ENCODE measurements around the gene PI4K2A. TPM values are rescaled to one million over a fixed set of nuclear protein-coding genes. Genes with fewer than 3 reads are reported as not detected.
A peak's percentile ranks its signal among the peaks of the same experiment; 100 is the strongest.

PI4K2A gene
- total and polyA plus RNA-seq, 2 of the 13 experiments (the other 11 are each of a cell fraction or from before 2014, with no cell fraction given), result 10.9 to 14.3 TPM

- TF ChIP-seq, protein P1, sequence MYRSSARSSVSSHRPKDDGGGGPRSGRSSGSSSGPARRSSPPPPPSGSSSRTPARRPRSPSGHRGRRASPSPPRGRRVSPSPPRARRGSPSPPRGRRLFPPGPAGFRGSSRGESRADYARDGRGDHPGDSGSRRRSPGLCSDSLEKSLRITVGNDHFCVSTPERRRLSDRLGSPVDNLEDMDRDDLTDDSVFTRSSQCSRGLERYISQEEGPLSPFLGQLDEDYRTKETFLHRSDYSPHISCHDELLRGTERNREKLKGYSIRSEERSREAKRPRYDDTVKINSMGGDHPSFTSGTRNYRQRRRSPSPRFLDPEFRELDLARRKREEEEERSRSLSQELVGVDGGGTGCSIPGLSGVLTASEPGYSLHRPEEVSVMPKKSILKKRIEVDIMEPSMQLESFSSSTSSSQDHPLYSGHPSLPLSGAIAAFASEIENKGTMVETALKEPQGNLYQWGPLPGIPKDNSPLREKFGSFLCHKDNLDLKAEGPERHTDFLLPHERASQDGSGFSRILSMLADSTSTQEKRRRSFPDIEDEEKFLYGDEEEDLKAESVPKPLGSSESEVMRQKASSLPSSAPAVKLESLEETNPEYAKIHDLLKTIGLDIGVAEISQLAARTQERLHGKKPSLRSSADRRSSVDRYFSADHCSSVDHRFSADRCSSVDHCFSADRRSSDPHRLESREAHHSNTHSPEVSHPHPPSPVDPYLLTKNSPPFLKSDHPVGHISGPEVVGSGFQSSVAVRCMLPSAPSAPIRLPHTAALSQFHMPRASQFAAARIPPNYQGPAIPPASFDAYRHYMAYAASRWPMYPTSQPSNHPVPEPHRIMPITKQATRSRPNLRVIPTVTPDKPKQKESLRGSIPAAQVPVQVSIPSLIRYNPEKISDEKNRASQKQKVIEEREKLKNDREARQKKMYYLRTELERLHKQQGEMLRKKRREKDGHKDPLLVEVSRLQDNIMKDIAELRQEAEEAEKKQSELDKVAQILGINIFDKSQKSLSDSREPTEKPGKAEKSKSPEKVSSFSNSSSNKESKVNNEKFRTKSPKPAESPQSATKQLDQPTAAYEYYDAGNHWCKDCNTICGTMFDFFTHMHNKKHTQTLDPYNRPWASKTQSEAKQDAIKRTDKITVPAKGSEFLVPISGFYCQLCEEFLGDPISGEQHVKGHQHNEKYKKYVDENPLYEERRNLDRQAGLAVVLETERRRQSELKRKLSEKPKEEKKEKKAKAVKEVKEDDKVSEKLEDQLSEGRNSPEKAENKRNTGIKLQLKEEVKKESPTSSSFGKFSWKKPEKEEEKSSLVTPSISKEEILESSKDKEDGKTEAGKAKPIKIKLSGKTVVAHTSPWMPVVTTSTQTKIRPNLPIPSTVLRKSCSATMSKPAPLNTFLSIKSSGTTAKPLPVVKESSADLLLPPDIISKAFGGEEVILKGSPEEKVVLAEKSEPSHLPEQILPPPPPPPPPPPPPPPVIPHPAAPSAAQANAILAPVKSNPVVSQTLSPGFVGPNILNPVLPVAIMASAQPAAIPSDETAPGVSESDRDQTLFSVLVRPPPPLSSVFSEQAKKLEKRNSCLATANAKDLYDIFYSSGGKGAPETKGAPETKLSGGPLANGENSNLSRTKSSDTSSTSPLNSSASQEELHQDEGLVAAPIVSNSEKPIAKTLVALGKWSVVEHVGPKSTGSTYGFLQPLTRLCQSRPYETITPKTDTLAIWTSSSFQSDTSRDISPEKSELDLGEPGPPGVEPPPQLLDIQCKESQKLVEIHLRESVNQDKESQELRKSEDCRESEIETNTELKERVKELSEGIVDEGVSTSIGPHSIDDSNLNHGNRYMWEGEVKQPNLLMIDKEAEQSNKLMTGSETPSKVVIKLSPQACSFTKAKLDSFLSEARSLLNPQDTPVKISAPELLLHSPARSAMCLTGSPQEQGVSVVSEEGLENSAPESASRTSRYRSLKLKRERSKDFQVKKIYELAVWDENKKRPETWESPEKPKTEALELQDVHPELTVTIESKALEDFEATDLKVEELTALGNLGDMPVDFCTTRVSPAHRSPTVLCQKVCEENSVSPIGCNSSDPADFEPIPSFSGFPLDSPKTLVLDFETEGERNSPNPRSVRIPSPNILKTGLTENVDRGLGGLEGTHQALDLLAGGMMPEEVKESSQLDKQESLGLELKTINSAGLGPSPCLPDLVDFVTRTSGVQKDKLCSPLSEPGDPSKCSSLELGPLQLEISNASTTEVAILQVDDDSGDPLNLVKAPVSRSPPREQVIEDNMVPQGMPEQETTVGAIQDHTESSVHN (CRISPR knock-in tag; IDR thresholded peaks at IDR 0.05), result no peak
- TF ChIP-seq POLR2G (IDR thresholded peaks at IDR 0.05; ENCODE audit: low read depth, low read length), result peak; percentile 67
- TF ChIP-seq ATF7 (IDR thresholded peaks at IDR 0.05), result no peak
- TF ChIP-seq ATF7 (CRISPR knock-in tag; IDR thresholded peaks at IDR 0.05), result no peak
- no peak for TF ChIP-seq ZNF234 (CRISPR knock-in tag; conservative IDR thresholded peaks at IDR 0.05)
- TF ChIP-seq CREBL2 (CRISPR knock-in tag; IDR thresholded peaks at IDR 0.05; ENCODE audit: borderline replicate concordance), result no peak
- no peak for TF ChIP-seq RFXAP (CRISPR knock-in tag; IDR thresholded peaks at IDR 0.05; ENCODE audit: borderline replicate concordance)
- no peak for TF ChIP-seq ZNF343 (CRISPR knock-in tag; IDR thresholded peaks at IDR 0.05)
- TF ChIP-seq ZNF761 (CRISPR knock-in tag; conservative IDR thresholded peaks at IDR 0.05), result 0 out of 2 replicates have a peak, but pooled peaks have one; percentile 19
- TF ChIP-seq ZNF543 (CRISPR knock-in tag; IDR thresholded peaks at IDR 0.05), result no peak
- TF ChIP-seq, protein P2, sequence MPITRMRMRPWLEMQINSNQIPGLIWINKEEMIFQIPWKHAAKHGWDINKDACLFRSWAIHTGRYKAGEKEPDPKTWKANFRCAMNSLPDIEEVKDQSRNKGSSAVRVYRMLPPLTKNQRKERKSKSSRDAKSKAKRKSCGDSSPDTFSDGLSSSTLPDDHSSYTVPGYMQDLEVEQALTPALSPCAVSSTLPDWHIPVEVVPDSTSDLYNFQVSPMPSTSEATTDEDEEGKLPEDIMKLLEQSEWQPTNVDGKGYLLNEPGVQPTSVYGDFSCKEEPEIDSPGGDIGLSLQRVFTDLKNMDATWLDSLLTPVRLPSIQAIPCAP (CRISPR knock-in tag; IDR thresholded peaks at IDR 0.05; ENCODE audit: low read depth), result no peak
- 0 out of 2 replicates have a peak, but pooled peaks have one; percentile 54 for TF ChIP-seq AHR (CRISPR knock-in tag; IDR thresholded peaks at IDR 0.05)
- TF ChIP-seq SALL1 (CRISPR knock-in tag; IDR thresholded peaks at IDR 0.05), result peak; percentile 48
- no peak for TF ChIP-seq MBNL3 (CRISPR knock-in tag; conservative IDR thresholded peaks at IDR 0.05)
- TF ChIP-seq HMGXB4 (CRISPR knock-in tag; IDR thresholded peaks at IDR 0.05; ENCODE audit: borderline replicate concordance in 1 of 2, low read depth in 1 of 2), result peak in 1 of 2 experiments; percentile 30; a peak in 1 of 4 replicates
- peak; percentile 69; the same call in 1 of the 2 replicates for TF ChIP-seq ZNF350 (CRISPR knock-in tag; IDR thresholded peaks at IDR 0.05; ENCODE audit: borderline replicate concordance, low read depth)
- no peak for TF ChIP-seq ZNF567 (CRISPR knock-in tag; IDR thresholded peaks at IDR 0.05; ENCODE audit: borderline replicate concordance)
- TF ChIP-seq FOSL2 (CRISPR knock-in tag; IDR thresholded peaks at IDR 0.05), result peak; percentile 74; the same call in 1 of the 2 replicates
- TF ChIP-seq ZNF792 (CRISPR knock-in tag; IDR thresholded peaks at IDR 0.05), result no peak
- no peak for TF ChIP-seq ZNF839 (CRISPR knock-in tag; IDR thresholded peaks at IDR 0.05; ENCODE audit: borderline replicate concordance)
Measured at GRCh38 chr10:97685395-97685958, 45.0 kb downstream of the PI4K2A start (continued).
